ENCODE measurements around the gene SYDE2.
"Not testable (repeated sequence)": the region's sequence is repeated elsewhere in the genome, so short reads cannot be mapped to it uniquely, and the experiment has no call there.

Gene SYDE2

DNA sequence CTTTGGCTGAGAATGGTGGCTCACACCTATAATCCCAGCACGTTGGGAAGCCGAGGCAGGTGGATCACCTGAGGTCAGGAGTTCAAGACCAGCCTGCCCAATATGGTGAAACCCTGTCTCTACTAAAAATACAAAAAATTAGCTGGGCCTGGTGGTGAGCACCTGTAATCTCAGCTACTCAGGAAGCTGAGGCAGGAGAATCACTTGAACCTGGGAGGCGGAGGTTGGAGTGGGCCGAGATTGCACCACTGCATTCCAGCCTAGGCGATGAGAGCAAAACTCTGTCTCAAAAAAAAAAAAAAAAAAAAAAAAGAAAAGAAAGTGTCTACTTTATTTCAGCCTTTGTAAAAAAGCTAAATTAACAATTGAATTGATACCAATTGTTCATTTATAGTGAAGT, 62.4 kb downstream of the SYDE2 start:
- H3K4me3 Mint-ChIP-seq, H3K9me3 Mint-ChIP-seq, H3K27ac Mint-ChIP-seq, CTCF ChIA-PET, H3K27me3 Mint-ChIP-seq, H3K36me3 Mint-ChIP-seq, H3K4me1 Mint-ChIP-seq, DNase-seq: not testable (repeated sequence)

- Mint-ChIP-seq H3K27ac (no peak overlapping the region), H3K4me3 (no peak overlapping the region), H3K27me3 (peaks cover 6% of the 10 kb centered on the region), H3K9me3 (no peaks in the 10 kb centered on the region), H3K36me3 (no peaks in the 10 kb centered on the region), H3K4me1 (no peaks in the 10 kb centered on the region)
- DNase-seq: no peak
- CTCF ChIA-PET: no interaction called here
Measured at GRCh38 chr1:85137660-85138059, 63.2 kb downstream of the SYDE2 start.

DNA sequence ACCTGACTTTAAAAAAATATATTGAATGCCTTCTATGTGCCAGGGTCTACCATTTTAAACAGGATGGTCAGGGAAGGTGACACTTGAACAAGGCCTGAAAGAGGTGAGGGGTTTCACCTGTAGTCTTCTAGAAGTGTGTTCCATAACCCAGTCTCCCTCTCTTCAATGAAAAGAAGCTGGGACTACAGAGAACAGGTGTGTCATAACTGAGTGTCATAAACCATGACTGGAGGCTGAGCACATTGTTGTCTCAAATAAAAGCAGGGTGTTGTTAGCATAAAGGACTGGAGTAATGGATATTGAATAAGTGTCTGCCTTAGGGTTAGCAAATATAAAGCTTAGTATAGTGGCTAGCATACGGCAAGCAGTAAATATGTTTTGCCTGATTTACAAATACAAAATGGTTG, 65.4 kb downstream of the SYDE2 start:
- DNase-seq: no peak
- CTCF ChIA-PET: no interaction called here
- Mint-ChIP-seq H3K4me3 (no peak overlapping the region), H3K4me1 (no peaks in the 10 kb centered on the region), H3K27ac (no peak overlapping the region), H3K36me3 (no peaks in the 10 kb centered on the region), H3K9me3 (no peaks in the 10 kb centered on the region), H3K27me3 (peaks cover 3% of the 10 kb centered on the region)

- H3K4me3 Mint-ChIP-seq: no peak overlapping the region
- CTCF ChIA-PET: no interaction called here
- H3K27ac Mint-ChIP-seq: no peak overlapping the region
- no peaks in the 10 kb centered on the region for H3K36me3 Mint-ChIP-seq
- no peaks in the 10 kb centered on the region for H3K9me3 Mint-ChIP-seq
- no peaks in the 10 kb centered on the region for H3K4me1 Mint-ChIP-seq
- no peak for DNase-seq
- H3K27me3 Mint-ChIP-seq: peaks cover 2% of the 10 kb centered on the region
Measured at GRCh38 chr1:85134583-85135391, 66.0 kb downstream of the SYDE2 start.

DNA sequence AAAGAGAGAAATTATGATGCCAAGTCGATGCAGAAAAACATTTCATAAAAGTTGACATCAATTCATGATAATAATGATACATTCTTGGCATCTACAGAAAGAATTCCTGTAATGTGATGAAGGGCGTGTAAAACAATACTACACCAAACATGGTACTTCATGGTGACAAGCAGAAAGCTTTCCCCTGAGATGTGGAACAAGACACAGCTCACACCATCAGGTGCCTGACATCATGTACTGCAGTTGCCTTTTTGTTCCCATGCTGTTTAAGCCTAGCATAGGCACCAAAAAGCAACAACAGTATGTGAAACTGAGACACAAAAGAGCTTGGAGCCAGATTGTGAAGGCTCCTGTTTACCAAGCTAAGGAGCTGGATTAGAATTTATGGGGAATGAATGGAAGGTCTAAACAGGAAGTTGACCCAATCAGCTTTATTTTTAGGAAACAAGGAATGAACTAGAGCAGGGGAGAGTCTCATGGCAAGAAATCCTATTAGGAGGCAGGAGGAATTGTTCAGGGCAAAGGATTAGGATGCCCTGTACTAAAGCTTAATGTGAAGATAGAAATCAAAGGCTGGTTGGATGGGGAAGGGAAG, 67.2 kb downstream of the SYDE2 start:
- H3K36me3 Mint-ChIP-seq: no peaks in the 10 kb centered on the region
- H3K27me3 Mint-ChIP-seq: peaks cover 4% of the 10 kb centered on the region
- no peaks in the 10 kb centered on the region for H3K4me1 Mint-ChIP-seq
- no peak for DNase-seq
- no peak overlapping the region for H3K4me3 Mint-ChIP-seq
- CTCF ChIA-PET: no interaction called here
- no peaks in the 10 kb centered on the region for H3K9me3 Mint-ChIP-seq
- no peak overlapping the region for H3K27ac Mint-ChIP-seq

DNA sequence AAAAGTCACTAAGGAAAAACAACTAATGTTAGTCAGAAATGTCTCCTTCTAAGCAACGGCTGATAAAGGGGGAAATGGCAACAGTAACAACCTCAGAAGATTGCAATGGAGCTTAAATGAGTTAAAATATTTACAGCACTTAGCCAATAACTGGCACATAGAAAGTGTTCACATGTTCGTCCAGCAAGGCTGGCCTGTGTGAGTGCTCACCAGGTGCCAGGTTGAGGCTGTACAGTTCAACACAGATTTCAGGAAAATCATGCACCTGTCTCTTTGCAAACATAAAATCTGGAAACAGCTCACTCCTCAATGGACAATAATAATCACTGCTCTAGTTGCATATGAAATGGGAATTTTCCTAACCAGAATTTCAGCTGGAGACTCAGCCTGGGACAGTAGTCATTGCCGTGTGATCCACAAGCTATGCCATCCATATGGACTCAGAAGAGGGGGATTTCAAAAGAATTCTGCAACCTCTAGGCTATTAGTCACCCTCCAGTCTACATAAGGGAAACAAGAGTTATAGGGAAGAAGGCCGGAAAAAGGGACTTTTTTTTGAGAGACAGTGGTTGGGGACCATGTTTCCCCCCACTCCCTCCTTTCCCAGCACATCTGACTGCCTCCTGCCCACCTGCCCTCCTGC, 68.6 kb downstream of the SYDE2 start:
- Mint-ChIP-seq H3K36me3 (no peaks in the 10 kb centered on the region), H3K27ac (no peak overlapping the region), H3K4me1 (no peaks in the 10 kb centered on the region), H3K27me3 (peaks cover 16% of the 10 kb centered on the region), H3K4me3 (no peak overlapping the region), H3K9me3 (no peaks in the 10 kb centered on the region)
- no peak for DNase-seq
- CTCF ChIA-PET: no interaction called here

GRCh38 chr1:85128316-85128715, 72.5 kb downstream of the SYDE2 start:
- CTCF ChIA-PET: no interaction called here
- Mint-ChIP-seq H3K9me3 (no peaks in the 10 kb centered on the region), H3K36me3 (no peaks in the 10 kb centered on the region), H3K27me3 (peaks cover 23% of the 10 kb centered on the region), H3K27ac (no peak overlapping the region), H3K4me3 (no peak overlapping the region), H3K4me1 (no peaks in the 10 kb centered on the region)
- no peak for DNase-seq

- Mint-ChIP-seq H3K9me3 (no peaks in the 10 kb centered on the region), H3K4me3 (no peak overlapping the region), H3K36me3 (no peaks in the 10 kb centered on the region), H3K27ac (no peak overlapping the region), H3K27me3 (peaks cover 23% of the 10 kb centered on the region), H3K4me1 (no peaks in the 10 kb centered on the region)
- CTCF ChIA-PET: interaction anchor here (1.2 kb wide), 1 partner anchor 16 kb away, joined by 7 read pairs; no protein-coding TSS in a partner anchor
- DNase-seq: no peak
Measured at GRCh38 chr1:85125891-85126290, 74.9 kb downstream of the SYDE2 start.

GRCh38 chr1:85124091-85124490, 76.7 kb downstream of the SYDE2 start:
- H3K27me3 Mint-ChIP-seq: peaks cover 31% of the 10 kb centered on the region
- CTCF ChIA-PET: no interaction called here
- no peak overlapping the region for H3K4me3 Mint-ChIP-seq
- H3K27ac Mint-ChIP-seq: no peak overlapping the region
- DNase-seq: no peak
- H3K4me1 Mint-ChIP-seq: no peaks in the 10 kb centered on the region
- H3K9me3 Mint-ChIP-seq: no peaks in the 10 kb centered on the region
- no peaks in the 10 kb centered on the region for H3K36me3 Mint-ChIP-seq

DNA sequence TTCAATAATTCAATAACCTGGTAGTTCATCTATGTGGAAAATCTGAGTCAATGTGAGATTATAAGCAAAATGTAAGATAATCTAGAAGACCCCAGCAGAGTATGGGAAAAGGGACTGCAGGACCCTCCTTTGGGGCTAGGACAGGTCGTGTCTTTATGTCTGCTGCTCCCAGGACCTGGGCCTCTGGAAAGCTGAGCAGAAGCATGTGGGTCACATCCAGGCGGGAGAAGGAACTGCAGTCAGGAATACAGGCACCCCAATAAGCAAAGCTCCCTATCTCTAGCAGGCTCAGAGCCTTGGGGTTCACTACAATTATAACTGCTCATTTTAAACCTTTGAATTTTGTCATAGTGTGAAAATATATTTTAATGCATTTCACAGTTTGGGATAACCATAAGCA, 78.6 kb downstream of the SYDE2 start:
- Mint-ChIP-seq H3K27ac (no peak overlapping the region), H3K9me3 (no peaks in the 10 kb centered on the region), H3K4me3 (no peak overlapping the region), H3K36me3 (no peaks in the 10 kb centered on the region), H3K27me3 (peaks cover 23% of the 10 kb centered on the region), H3K4me1 (no peaks in the 10 kb centered on the region)
- CTCF ChIA-PET: no interaction called here
- no peak for DNase-seq

- Mint-ChIP-seq H3K36me3 (no peaks in the 10 kb centered on the region), H3K27me3 (peaks cover 21% of the 10 kb centered on the region), H3K9me3 (no peaks in the 10 kb centered on the region), H3K27ac (no peak overlapping the region), H3K4me1 (peaks cover 2% of the 10 kb centered on the region), H3K4me3 (no peak overlapping the region)
- no peak for DNase-seq
- CTCF ChIA-PET: no interaction called here
Measured at GRCh38 chr1:85121744-85122143, 79.1 kb downstream of the SYDE2 start.

- CTCF ChIA-PET: no interaction called here
- no peaks in the 10 kb centered on the region for H3K36me3 Mint-ChIP-seq
- no peaks in the 10 kb centered on the region for H3K9me3 Mint-ChIP-seq
- DNase-seq: no peak
- no peak overlapping the region for H3K4me3 Mint-ChIP-seq
- no peak overlapping the region for H3K27ac Mint-ChIP-seq
- peaks cover 3% of the 10 kb centered on the region for H3K4me1 Mint-ChIP-seq
- peaks cover 16% of the 10 kb centered on the region for H3K27me3 Mint-ChIP-seq
Measured at GRCh38 chr1:85118751-85119150, 82.1 kb downstream of the SYDE2 start.

DNA sequence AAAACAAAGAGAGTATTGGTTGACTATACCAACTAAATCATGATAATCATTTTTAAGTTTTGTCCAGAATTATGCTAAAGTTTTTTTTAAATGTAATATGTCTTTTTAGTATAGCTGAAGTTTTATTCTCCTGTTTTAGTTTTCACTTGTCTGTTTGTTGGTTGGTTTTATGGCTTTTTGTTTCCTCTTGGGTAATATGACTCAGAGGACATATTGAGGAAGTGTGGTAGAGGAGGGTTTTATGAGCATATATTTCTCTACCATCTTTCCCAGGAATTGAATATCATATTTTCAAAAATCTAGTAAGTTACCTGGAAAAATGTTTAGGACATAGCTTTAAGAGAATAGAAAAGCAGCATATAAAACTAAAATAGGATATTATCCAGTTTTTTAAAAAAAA, 84.0 kb downstream of the SYDE2 start:
- no peak for DNase-seq
- Mint-ChIP-seq H3K36me3 (no peaks in the 10 kb centered on the region), H3K4me3 (no peak overlapping the region), H3K27me3 (peaks cover 16% of the 10 kb centered on the region), H3K27ac (no peak overlapping the region), H3K4me1 (peaks cover 3% of the 10 kb centered on the region), H3K9me3 (no peaks in the 10 kb centered on the region)
- CTCF ChIA-PET: interaction anchor here (0.8 to 1.2 kb wide), 2 partner anchors 172 to 173 kb away, joined by 3 to 4 read pairs; no protein-coding TSS in a partner anchor

GRCh38 chr1:85115933-85116332, 84.9 kb downstream of the SYDE2 start:
- peaks cover 3% of the 10 kb centered on the region for H3K4me1 Mint-ChIP-seq
- no peaks in the 10 kb centered on the region for H3K9me3 Mint-ChIP-seq
- CTCF ChIA-PET: interaction anchor here (0.8 kb wide), 1 partner anchor 172 kb away, joined by 3 read pairs; no protein-coding TSS in a partner anchor
- DNase-seq: no peak
- H3K27ac Mint-ChIP-seq: no peak overlapping the region
- H3K36me3 Mint-ChIP-seq: no peaks in the 10 kb centered on the region
- H3K4me3 Mint-ChIP-seq: no peak overlapping the region
- H3K27me3 Mint-ChIP-seq: peaks cover 16% of the 10 kb centered on the region

GRCh38 chr1:85111695-85112094, 89.1 kb downstream of the SYDE2 start:
- Mint-ChIP-seq H3K9me3 (no peaks in the 10 kb centered on the region), H3K27ac (no peak overlapping the region)

More at GRCh38 chr1:85111695-85112094, 89.1 kb downstream of the SYDE2 start:
- Mint-ChIP-seq H3K4me3 (no peak overlapping the region), H3K36me3 (no peaks in the 10 kb centered on the region), H3K27me3 (peaks cover 6% of the 10 kb centered on the region), H3K4me1 (no peaks in the 10 kb centered on the region)
- DNase-seq: no peak
- CTCF ChIA-PET: no interaction called here
